Activated T-helper 9 cell treated with anti-CD3 and anti-CD28 coated beads, Interleukin-2, amount 50 U/mL, for 16 hours (primary cell): Measurements from ENCODE around the gene MYO16.
"Not testable (repeated sequence)": the region's sequence is repeated elsewhere in the genome, so short reads cannot be mapped to it uniquely, and the experiment has no call there.

Experiments
- DNase-seq: peaks from one replicate; pipeline ENCODE4 v3.0.0-alpha.2; 2020; ENCODE audit warnings: low read depth

The MYO16 gene

DNA sequence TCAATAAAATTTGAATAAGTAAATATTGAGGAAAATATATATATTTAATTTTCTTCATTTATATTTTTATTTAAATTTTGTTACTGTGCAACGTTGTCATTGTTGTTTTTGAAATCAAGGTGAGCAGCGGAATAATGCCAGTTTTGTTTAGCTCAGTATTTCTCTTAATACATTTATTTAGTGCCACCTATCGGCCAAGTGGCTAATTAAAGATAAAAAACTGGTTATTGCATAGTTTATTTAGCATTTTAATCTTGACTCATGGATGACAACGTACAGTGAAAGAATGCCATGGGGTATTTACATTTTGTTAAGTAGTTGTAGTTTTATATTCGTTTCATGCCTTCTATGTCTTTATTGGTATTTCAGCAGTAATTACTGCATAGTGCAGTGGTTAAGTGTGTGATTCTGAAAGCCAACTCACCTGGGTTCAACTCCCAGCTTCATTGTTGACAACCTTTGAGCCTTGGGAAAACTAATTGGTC is 265.9 kb downstream of the MYO16 start:
- DNase-seq, result no peak

DNA sequence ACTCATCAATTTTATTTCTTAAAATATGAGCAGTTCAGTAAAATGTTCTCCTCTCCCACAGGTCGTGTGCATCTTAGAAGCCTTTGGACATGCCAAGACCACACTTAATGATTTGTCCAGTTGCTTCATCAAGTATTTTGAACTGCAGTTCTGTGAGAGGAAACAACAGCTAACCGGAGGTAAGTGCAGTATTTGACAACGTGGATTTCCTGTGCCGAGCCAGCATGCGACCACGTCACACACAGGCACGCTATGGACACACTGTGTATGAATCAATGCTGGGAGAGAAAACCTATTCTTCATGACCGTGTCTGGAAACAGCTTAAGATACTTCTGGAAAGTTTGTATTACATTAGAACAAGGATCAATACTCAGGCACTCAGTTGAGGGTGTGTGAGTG is 268.5 kb downstream of the MYO16 start:
- DNase-seq, result no peak

DNA sequence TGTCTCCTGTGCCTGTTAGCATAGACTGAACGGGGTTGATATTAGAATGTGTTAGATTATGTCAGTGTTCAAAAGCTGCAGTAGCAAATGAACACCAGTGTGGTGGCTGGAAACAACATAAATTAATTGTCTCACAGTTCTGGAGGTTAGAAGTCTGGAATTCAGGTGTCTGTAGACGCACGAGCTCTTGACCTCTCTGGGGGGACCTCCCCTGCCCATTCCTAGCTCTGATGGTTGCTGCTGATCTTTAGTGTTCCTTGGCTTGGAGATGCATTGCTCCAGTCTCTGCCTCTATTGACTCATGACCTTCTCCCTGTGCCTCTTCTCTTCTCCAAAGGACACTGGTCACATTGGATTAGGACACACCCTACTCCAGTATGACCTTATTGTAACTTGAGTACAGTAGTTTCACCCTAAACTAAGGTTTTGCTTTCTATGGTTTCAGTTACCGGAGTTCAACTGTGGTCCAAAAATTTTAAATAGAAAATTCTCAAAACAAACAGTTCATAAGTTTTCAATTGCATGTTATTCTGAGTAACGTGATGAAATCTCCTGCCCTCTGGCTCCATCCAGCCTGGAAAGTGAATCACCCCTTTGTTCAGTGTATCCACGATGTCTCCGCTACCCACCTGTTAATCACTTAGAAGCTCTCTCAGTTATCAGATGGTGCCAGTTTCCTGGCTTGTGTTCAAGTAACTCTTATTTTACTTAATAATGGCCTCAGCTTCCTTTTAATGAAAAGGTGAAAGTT is 273.2 kb downstream of the MYO16 start:
- no peak for DNase-seq

DNA sequence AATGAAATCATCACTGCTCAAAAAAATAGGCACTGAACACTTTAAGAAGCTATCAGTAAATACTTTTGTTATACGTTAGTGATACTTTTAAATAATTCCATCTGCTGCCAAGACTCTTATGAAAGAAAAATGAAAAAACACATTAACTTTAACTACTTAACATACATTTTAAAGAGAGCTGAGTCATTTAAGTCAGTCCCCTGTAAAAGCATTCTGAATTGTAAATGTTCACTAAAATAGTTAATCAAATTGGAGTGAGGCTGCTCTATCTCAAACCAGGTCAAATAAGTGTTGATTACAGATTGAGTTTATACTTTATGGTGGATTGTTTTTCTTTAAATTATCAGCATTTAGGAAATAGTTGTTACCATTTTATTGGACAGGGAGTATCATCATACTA is 274.2 kb downstream of the MYO16 start:
- no peak for DNase-seq

DNA sequence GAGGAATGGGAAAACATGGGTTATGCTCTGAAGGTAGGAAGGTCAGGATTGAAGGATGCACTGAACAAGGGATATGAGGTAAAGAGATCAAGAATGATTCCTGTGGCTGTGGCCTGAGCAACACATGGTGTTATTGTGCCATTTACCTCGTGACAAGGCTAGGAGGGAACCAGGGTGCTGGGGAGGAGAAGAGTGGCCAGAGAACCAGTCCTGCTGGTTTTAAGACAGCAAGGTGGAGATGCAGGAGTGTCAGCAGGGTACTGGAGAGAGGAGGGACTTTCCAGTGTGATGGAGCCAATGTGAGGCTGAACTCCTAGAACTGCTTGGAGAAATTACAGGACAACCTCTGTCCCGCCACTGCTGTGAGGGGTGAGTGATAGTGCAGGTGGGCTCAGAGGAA is 282.4 kb downstream of the MYO16 start:
- no peak for DNase-seq

DNA sequence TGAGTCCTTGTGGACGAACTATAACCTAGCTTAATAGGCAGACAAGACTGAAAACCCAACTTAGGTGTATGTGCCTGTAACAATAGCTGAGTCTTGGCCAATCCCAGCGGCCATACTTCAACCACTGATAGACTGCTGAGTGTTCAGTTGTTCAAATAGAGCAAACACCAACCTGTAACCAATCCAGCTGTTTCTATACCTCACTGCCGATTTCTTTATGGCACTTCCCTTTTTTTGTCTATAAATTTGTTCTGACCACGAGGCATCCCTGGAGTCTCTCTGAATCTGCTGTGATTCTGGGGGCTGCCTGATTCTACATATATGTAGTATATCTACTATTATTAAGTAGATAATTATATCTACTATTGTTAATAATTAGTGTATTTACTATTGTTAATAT is 284.3 kb downstream of the MYO16 start:
- not testable (repeated sequence) for DNase-seq

DNA sequence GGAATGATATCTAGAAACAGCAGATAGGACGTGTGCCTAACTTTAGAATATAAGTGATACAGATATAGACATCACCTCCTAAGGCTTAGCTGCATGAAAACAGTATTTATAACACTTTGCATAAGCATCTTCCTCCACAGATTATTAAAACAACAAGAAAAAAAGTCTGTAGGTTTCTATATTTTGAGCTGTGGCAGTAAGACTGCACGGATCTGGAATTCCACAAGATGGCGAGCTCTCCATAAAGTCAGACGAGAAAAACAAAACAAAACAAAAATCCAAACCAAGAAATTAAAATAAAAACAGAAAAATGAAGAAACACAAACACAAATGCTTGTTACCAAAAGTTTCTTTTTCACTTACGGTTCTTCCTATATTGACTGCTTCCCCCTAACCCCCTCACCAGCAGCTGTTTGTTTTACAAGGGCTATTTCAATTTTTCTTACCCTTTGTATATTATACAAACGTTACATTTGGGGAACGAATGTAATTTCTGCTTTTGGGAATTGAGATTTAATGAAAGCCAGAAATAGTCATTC is 285.8 kb downstream of the MYO16 start:
- no peak for DNase-seq

DNA sequence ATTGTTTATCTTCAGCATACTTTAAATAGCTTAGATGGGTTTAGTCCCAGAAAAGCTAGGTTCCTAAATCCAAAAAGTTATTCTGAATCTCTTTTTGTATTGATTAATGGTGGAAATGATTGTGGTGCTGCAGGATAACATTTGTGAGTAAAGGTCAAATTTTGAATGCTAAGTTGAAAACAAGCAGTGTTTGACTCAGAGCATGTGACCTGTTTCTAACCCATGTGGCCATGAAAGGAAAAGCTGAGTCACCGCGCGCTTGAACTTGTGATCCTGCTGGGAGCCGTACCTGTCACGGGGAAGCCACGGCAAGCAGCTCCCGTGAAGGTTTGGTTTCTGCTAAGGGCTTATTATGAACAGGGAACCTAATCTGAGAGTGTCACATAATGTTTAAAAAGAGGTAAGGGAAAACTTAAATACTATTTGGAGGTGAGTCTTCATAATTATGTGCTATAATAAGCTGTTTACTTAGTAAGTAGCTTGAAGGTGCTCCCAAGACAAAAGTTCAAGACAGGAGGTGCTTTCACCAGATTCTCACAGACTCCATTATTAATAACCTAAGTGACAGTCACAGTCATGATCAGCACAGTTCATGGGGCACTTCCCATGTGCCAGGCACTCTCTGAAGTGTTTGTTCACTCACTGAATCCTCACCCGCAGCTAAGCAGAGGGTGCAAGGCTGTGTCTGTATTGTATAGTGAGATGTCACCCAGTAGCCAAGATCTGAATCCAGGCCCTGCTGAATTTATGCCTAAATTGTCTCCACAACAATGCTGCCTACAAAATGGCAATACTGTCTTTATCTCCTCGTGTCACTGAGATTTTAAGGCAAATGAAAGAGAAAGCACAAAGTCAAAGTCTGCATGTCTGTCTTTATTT is 286.5 kb downstream of the MYO16 start:
- peak; percentile 67 for DNase-seq

DNA sequence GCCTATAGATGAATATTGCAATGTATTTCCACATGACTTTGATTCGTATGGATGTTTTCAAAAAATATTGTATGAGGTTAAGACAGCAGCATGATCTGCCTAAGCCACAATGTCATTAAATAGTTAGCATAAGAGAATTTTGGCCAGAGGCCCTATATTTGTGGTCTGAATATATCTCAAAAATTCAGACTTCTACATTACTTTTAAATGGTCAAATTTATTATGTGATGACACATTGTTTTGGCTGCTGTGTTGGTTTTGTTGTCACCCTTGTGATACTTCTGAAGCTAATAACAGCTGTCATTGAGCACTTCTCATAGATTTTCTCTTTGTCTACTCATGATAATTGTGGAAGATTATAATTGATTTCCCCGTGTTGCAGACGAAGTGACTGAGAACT is 288.2 kb downstream of the MYO16 start:
- DNase-seq, result no peak

DNA sequence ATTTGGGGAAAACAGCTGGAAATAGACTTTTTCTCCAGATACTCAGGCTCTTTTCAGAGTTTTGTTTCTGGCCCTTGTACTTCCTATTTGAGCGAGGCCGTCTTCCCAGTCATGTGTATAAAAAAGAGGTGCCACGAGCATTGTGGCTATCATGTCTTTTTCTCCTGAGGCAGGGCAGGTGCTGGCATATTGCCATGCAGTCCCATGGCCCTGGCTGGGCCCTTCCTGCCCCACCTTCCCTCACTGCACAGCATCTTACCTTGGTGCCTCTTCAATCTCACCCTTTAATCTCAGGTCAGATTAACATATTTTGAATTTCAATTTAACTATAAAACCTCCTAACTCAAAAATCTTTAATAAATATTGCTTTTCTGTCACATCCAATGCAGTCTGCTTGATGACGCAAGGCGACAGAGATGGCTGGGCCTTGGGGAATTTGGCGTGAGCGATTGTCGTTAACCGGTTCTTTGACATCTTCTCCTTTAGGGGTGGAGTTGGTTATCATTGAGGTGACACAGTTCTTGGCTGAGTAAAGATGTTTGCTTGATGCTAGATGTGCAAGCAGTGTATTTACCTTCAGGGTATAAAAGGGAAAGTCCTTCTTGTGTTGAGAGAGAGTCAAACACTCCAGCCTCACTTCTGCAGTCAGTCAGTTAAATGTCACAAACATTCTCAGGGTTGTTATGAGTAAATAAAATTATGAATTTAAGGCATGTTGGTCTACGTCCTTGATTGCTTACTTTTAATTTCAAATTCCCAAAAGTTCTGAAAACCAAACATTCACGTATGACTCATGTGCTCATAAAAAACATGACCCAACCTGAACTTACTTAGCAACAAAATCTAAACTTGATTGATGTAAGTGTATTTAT is 289.9 kb downstream of the MYO16 start:
- no peak for DNase-seq

DNA sequence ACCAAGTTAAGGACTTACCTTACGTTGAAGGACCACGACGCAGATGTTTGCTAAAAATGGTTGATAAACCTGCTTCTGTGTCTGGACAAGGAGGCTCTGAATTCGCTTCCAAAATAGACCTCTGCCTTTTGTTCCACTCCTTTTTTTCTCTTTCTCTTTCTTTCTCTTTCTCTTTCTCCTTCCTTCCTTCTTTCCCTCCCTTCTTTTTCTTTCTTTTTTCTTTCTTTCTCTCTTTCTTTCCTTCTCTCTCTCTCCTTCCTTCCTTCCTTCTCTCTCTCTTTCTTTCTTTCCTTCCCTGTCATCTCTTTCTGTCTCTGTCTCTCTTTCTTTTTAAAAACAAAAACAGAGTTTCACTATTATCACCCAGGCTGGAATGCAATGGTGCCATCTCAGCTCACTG is 290.7 kb downstream of the MYO16 start:
- DNase-seq, result no peak

DNA sequence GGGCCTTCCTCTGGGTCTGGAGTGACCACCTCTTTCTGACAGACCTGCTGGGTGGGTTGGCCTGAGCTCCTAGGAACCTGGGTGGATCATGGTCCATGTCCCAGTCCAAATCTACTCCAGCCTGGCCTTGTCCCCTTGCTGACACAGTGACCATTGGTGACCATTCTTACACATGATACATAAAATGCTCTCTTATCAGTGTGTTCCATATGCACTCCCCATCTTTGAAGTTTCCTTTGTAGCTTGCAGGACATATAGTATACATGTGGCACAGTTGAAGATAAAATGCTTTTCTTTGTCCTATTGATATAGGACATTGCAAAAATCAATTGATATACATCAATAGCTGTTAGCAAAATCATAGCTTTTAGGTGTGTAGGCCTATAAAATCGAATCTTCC is 291.8 kb downstream of the MYO16 start:
- DNase-seq, result no peak

DNA sequence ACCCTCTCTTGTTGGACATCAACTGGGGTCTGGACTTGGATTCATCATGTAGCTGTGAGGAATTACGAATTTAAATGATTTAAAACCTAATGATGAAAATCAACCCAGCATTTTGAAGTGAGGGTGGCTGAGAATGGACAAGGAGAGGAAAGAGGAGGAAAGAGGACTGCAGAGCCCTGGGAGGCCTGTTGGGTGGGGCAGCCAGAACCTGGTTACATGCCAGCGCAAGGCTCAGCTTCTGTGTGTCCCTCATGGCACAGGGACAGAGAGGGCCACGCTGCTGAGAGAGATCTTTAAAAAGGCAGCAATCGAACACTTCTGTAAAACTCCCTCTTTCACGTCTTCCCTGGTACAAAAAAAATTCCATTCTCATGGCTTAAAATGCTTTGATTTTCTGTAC is 292.7 kb downstream of the MYO16 start:
- DNase-seq, result no peak

DNA sequence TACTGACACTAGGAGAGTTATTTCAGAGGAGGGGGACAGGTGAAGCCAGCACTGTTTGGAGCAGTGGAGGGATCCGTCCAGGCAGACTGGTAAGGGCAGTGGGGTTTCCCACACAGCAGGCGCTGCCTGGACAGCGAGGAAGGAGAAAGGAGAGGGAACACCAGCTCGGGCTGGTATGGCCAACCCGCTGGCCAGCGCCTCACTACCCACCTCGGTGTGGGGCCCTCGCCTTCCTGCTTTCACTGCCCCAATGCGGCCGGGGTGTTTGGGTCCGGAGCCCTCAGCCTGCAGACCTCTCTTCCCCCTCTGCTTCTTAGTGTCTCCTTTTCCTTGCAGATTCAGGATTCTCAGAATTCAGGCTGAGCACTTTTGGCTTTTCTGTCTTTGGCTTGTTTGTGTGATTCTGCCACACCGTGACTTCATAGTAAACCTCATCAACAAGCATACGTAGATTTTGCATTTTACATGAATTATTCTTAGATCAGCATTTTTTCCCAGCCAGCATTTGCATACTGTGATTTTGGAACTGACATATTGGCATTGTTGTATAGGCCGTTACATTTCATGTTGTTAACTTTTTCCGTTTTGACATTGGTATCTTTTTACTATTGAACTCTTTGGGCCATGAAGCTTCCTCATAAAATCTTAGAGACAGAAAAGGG is 294.1 kb downstream of the MYO16 start:
- no peak for DNase-seq

DNA sequence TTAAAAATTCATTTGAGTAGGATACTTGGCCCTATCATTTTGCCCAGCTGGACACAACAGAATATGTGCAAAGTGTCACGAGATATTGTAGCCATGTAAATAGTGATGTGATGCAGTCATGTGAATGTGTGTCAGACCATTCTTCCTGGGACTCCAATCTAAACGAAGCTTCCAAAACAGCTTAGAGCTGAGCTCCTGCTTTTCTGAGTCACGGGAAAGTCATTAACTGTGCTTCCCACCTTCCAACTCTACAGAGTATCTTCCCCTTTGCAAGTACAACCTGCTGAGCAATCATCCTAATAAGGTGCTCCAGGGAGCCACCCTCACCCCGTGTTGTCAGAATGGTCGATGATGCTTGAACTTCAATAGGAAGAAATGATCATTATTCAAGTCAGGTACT is 294.7 kb downstream of the MYO16 start:
- DNase-seq, result no peak

DNA sequence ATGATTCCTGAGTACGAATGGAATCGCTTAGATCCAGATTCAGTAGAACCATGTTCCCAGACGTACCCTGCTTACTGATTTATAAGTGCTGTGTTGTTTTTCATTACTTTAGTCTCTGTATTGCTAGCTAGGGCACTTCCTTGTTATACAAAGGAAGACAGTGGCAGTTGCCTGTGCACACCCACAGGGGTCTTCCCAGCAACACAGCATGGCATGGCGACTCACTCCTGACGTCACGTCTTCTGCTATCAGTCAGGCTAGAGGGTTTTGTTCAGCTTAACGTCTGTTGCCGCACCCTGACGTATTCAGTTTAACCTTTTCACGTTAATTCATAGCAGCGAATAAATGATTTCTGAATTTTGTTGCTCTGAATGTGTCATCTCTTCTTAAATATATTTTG is 295.1 kb downstream of the MYO16 start:
- no peak for DNase-seq

DNA sequence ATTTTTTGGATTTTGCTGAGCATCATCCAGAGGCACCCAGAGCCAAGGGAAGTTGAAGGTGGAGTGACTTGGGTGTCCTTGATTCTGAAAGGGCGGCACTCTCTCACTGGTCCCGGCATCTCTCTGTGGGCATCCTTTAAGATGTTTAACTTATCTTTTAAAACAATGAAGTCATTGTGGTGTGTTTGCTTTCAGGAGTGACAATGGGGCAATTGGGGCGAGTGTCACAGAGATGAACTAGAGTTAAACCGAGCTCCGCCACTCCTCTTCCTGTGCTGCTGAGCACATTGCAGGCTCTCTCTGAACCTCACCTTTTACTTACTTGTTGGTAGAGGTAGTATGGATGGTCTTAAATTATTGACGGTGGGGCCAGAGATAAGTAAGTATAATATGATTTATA is 295.7 kb downstream of the MYO16 start:
- DNase-seq, result no peak

DNA sequence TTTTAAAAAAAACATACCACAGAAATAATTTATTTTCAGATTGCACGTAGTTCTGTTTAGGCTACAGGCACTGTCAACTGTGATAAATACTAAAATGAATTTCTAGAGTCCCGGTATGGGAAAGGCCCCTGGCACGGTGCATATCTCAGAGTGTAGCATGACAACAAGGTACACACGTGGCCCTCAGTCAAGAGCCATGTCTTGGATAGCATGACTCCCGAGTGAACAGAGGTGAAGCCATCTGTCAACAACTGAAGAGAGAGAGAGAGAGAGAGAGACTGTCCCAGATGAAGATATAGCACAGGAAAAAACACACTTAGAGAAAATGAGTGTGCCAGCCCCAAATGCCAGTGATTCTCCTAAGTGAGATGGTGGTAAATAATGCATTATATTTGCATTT is 297.5 kb downstream of the MYO16 start:
- DNase-seq, result no peak

DNA sequence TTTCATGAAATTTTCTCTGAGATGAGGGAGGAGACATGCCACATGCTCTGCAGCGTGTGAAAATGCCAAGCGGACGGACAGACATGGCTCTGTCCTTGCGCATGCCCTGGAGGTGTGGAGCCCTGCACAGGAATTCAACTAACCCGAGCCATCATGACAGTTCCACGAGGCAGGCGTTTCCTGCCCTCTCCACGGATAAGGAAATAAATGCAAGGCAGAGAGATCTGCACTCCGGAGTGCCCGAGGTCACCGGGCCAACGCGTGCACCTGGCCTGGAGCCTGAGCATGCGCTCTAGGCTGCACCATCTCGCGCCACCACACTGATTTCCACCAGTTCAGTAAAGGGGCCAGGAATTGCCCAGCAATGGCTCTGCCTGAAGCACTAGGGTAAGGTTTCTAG is 298.2 kb downstream of the MYO16 start:
- DNase-seq, result no peak

DNA sequence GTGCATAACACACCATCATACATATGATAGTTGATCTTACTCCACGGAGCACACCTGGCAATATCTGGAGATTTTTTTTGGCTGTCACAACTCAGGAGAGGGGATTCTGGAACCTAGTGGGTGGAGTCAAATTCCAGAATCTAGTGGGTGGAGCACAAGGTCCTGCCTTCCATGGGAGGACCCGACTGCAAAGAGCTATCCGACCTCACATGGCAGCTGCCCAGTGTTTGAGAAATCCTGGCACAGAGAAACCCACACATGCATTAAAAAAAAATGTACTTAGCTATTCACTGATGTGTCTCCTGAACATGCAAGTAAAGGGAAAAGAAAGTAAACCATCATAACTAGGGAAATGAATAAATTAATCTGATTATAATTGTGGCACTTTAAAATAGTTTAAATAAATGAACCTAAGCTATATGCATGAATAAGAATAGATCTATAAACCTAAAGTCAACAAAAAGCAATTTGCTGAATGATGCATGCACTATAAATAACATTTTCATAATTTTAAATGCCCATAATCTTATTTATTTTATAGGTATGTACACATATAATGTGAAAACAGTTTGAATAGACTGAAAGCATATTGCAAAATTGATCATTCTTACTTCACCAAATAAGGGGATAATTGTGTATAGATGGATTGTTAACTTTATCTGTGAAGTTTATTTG is 300.3 kb downstream of the MYO16 start:
- DNase-seq, result no peak

DNA sequence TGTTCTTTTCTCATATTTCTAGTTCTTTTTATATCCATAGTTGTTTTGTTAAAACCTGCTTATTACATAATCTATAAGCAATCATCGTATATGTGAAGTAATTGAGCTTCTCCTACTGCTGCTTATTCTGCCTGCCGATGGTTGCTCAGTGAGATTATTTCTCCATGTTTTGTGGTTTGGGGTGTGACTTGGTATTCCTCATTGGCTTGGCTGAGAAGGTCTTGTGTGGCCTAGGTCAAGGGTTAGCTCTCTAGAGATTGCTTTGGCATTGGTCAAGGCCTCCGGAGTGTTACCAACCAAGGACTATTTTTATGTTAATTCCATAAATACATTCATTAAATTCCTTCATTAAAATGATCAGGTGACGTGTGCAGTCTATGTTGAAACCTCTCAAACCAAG is 302.8 kb downstream of the MYO16 start:
- DNase-seq, result no peak
